EH (cell line): ENCODE measurements around the gene NBEAL2.
A peak's percentile ranks its signal among the peaks of the same experiment; 100 is the strongest.

Source experiments
- DNase-seq: peaks from one replicate; pipeline ENCODE4 v3.0.0-alpha.2; 2015; ENCODE audit warnings: low read depth

NBEAL2 gene

GRCh38 chr3:46946416-46946815 is 33.0 kb upstream of the NBEAL2 start:
- no peak for DNase-seq

GRCh38 chr3:46946856-46947545 is 32.5 kb upstream of the NBEAL2 start:
- peak; percentile 86 for DNase-seq

- DNase-seq, result no peak
These were observed 31.9 kb upstream of the NBEAL2 start for GRCh38 chr3:46947546-46947901.

GRCh38 chr3:46947981-46948791 is 31.3 kb upstream of the NBEAL2 start:
- peak; percentile 48 for DNase-seq

GRCh38 chr3:46948830-46949671 is 30.4 kb upstream of the NBEAL2 start:
- DNase-seq, result peak; percentile 23

- no peak for DNase-seq
These were observed 29.3 kb upstream of the NBEAL2 start for GRCh38 chr3:46950177-46950576.

- DNase-seq, result no peak
These were observed 28.7 kb upstream of the NBEAL2 start for GRCh38 chr3:46950650-46951241.

- no peak for DNase-seq
These were observed 26.7 kb upstream of the NBEAL2 start for GRCh38 chr3:46952813-46953212.

GRCh38 chr3:46953234-46954010 is 26.0 kb upstream of the NBEAL2 start:
- no peak for DNase-seq

GRCh38 chr3:46954178-46954577 is 25.3 kb upstream of the NBEAL2 start:
- DNase-seq, result no peak

GRCh38 chr3:46955157-46955556 is 24.3 kb upstream of the NBEAL2 start:
- no peak for DNase-seq

GRCh38 chr3:46955801-46956259 is 23.6 kb upstream of the NBEAL2 start:
- DNase-seq, result no peak

- DNase-seq, result no peak
These were observed 22.2 kb upstream of the NBEAL2 start for GRCh38 chr3:46957092-46957820.

- no peak for DNase-seq
These were observed 20.9 kb upstream of the NBEAL2 start for GRCh38 chr3:46958467-46959160.

- DNase-seq, result no peak
These were observed 20.3 kb upstream of the NBEAL2 start for GRCh38 chr3:46959161-46959511.

GRCh38 chr3:46960081-46960701 is 19.3 kb upstream of the NBEAL2 start:
- peak; percentile 65 for DNase-seq

GRCh38 chr3:46960835-46961234 is 18.6 kb upstream of the NBEAL2 start:
- DNase-seq, result no peak

GRCh38 chr3:46962427-46962826 is 17.0 kb upstream of the NBEAL2 start:
- DNase-seq, result no peak

- DNase-seq, result no peak
These were observed 16.5 kb upstream of the NBEAL2 start for GRCh38 chr3:46962990-46963389.
